GM12873 (cell line): ENCODE data around the gene GTPBP8.

Source experiments
- CTCF ChIP-seq: IDR thresholded peaks from 2 replicates; pipeline ENCODE4 v1.5.1; 2012; ENCODE audit warnings: low read depth, mild to moderate bottlenecking, moderate library complexity, low read length, control low read depth; ENCODE audit not compliant: insufficient read depth; ENCODE audit errors: missing control alignments

GTPBP8 gene

GRCh38 chr3:113000691-113001090, 9.9 kb downstream of the GTPBP8 start:
- no peak for TF ChIP-seq CTCF

GRCh38 chr3:113002037-113002436, 11.3 kb downstream of the GTPBP8 start:
- no peak for TF ChIP-seq CTCF

- TF ChIP-seq CTCF: no peak
Observed at GRCh38 chr3:113002679-113003078, 11.9 kb downstream of the GTPBP8 start.

- no peak for TF ChIP-seq CTCF
Observed at GRCh38 chr3:113005611-113006010, 14.8 kb downstream of the GTPBP8 start.

GRCh38 chr3:113006359-113007056, 15.7 kb downstream of the GTPBP8 start:
- no peak for TF ChIP-seq CTCF

- TF ChIP-seq CTCF: no peak
Observed at GRCh38 chr3:113008117-113008516, 17.3 kb downstream of the GTPBP8 start.

- no peak for TF ChIP-seq CTCF
Observed at GRCh38 chr3:113013593-113013992, 22.8 kb downstream of the GTPBP8 start.
